ENCODE data around the gene VPS11.

GRCh38 chr11:119093942-119094815 is 26.6 kb downstream of the VPS11 start:
- no peak for TF ChIP-seq CTCF (IDR thresholded peaks at IDR 0.05; ENCODE audit: low read length)
- no peak for TF ChIP-seq EZH2phosphoT487 (IDR thresholded peaks at IDR 0.05; ENCODE audit: low read length)
- no peak for TF ChIP-seq EZH2 (optimal IDR thresholded peaks at IDR 0.05; ENCODE audit: low read depth, low read length)

Measured in MM.1S (cell line).